ENCODE measurements around the gene FAM187B. TPM values are rescaled to one million over a fixed set of nuclear protein-coding genes. Genes with fewer than 3 reads are reported as not detected.

The FAM187B gene
- total RNA-seq, 4 donors from 2014 or later = not detected

DNA sequence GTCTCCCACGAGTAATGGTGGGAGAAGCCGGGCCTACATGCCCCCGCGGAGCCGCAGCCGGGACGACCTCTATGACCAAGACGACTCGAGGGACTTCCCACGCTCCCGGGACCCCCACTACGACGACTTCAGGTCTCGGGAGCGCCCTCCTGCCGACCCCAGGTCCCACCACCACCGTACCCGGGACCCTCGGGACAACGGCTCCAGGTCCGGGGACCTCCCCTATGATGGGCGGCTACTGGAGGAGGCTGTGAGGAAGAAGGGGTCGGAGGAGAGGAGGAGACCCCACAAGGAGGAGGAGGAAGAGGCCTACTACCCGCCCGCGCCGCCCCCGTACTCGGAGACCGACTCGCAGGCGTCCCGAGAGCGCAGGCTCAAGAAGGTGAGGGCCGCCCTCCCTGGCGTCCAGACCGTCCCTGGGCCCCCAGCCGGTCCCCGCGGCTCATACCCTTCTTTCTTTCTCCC, 38.8 kb upstream of the FAM187B start:
- Histone ChIP-seq H3K36me3 (peaks cover 0 to 24% of the 10 kb centered on the region in 2 donors), H3K4me1 (peaks cover 17 to 31% of the 10 kb centered on the region in 2 donors), H3K27ac (peak overlapping the region; percentile 95 to 100 (median 100)), H3K4me3 (peak overlapping the region; percentile 78 to 98 (median 92)), H3K9me3 (no peaks in the 10 kb centered on the region), H3K27me3 (no peaks in the 10 kb centered on the region)
- ATAC-seq (peak; percentile 48 to 52), DNase-seq (peak in 1 of 2 donors; percentile 54)
- intact Hi-C loops (cut with DNase I; ENCODE audit: low total_unique reads) = loop anchor here (5.0 kb wide), 5 partner anchors 200 to 670 kb away; partner anchors contain the start of genes COX6B1, HSPB6, LRFN3 and PROSER3
- TF ChIP-seq, protein P1, sequence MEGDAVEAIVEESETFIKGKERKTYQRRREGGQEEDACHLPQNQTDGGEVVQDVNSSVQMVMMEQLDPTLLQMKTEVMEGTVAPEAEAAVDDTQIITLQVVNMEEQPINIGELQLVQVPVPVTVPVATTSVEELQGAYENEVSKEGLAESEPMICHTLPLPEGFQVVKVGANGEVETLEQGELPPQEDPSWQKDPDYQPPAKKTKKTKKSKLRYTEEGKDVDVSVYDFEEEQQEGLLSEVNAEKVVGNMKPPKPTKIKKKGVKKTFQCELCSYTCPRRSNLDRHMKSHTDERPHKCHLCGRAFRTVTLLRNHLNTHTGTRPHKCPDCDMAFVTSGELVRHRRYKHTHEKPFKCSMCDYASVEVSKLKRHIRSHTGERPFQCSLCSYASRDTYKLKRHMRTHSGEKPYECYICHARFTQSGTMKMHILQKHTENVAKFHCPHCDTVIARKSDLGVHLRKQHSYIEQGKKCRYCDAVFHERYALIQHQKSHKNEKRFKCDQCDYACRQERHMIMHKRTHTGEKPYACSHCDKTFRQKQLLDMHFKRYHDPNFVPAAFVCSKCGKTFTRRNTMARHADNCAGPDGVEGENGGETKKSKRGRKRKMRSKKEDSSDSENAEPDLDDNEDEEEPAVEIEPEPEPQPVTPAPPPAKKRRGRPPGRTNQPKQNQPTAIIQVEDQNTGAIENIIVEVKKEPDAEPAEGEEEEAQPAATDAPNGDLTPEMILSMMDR (IDR thresholded peaks at IDR 0.05 in 4 of 5, conservative IDR thresholded peaks at IDR 0.05 in 1 of 5) = no peak
- TF ChIP-seq POLR2A (IDR thresholded peaks at IDR 0.05) = no peak
- in situ Hi-C loops (cut with MboI; ENCODE audit: low sequenced_read_pairs in 4 of 4) = loop anchor here in 1 of 4 donors (10.0 to 25.0 kb wide), 2 partner anchors 113 to 280 kb away; partner anchors contain the start of gene FXYD5

DNA sequence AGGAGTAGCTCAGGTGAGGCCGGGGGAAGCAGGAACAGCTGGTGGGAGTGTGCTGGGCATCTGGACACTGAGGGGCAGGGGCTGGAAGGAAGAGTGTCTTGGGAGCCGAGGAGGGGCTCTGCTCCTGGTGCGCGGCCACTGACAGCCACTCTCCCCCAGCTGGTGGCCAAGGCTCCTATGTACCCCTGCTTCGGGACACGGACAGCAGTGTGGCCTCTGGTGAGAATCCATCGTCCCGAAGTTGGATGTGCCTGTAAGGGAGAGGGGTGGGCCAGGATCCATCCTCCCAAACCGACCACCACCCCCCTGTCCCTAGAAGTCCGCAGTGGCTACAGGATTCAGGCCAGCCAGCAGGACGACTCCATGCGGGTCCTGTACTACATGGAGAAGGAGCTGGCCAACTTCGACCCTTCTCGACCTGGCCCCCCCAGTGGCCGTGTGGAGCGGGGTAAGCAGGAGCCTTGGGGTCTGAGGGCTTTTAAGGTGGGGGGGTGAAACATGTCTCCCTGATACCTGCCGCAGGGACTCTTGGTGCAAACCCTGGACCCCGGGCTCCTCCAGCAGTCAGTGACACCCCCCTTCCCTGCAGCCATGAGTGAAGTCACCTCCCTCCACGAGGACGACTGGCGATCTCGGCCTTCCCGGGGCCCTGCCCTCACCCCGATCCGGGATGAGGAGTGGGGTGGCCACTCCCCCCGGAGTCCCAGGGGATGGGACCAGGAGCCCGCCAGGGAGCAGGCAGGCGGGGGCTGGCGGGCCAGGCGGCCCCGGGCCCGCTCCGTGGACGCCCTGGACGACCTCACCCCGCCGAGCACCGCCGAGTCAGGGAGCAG, 38.2 kb upstream of the FAM187B start:
- H3K27me3 ChIP-seq = no peaks in the 10 kb centered on the region
- ATAC-seq (peak in 1 of 2 donors; percentile 1), DNase-seq (no peak)
- intact Hi-C loops (cut with DNase I; ENCODE audit: low total_unique reads) = loop anchor here (5.0 kb wide), 5 partner anchors 199 to 671 kb away; partner anchors contain the start of genes COX6B1, HSPB6, LRFN3 and PROSER3
- peak overlapping the region; percentile 78 to 98 (median 92) for H3K4me3 ChIP-seq
- H3K36me3 ChIP-seq = peaks cover 0 to 17% of the 10 kb centered on the region in 2 donors
- peak overlapping the region; percentile 95 to 100 (median 100) for H3K27ac ChIP-seq
- TF ChIP-seq POLR2A (IDR thresholded peaks at IDR 0.05) = no peak
- TF ChIP-seq, protein P1 (IDR thresholded peaks at IDR 0.05 in 4 of 5, conservative IDR thresholded peaks at IDR 0.05 in 1 of 5) = no peak
- in situ Hi-C loops (cut with MboI; ENCODE audit: low sequenced_read_pairs in 4 of 4) = loop anchor here in 1 of 4 donors (10.0 to 25.0 kb wide), 2 partner anchors 112 to 279 kb away; partner anchors contain the start of gene FXYD5
- H3K4me1 ChIP-seq = peaks cover 17 to 33% of the 10 kb centered on the region in 2 donors
- H3K9me3 ChIP-seq = no peaks in the 10 kb centered on the region

DNA sequence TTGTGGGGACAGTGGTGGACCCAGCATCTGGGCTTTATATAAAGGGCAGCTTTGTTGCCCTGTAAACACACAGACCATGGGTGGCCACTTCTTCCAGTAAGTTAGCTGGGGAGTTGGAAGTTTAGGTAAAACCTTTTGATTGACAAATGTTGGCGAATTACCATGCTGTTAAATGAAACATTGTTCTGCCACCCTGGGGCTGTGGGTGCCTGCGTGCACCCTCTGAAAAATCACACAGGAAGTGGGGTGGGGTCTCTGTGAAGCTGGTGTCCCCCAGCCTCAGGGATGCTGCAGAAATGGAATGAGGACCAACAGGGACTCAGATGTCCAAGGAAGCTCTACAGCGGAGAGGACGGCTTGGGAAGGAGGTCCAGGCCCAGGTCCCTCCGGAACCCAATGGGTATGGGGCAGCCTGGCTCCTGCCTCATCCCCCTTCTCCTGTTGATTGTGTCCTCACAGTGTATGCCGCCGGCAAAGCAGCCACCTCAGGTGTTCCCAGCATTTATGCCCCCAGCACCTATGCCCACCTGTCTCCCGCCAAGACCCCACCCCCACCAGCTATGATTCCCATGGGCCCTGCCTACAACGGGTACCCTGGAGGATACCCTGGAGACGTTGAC, 37.5 kb upstream of the FAM187B start:
- H3K4me3 ChIP-seq = no peak overlapping the region
- peaks cover 17 to 36% of the 10 kb centered on the region in 2 donors for H3K4me1 ChIP-seq
- TF ChIP-seq, protein P1 (IDR thresholded peaks at IDR 0.05 in 4 of 5, conservative IDR thresholded peaks at IDR 0.05 in 1 of 5) = no peak
- TF ChIP-seq POLR2A (IDR thresholded peaks at IDR 0.05) = peak in 1 of 2 donors; percentile 13
- peaks cover 0 to 10% of the 10 kb centered on the region in 2 donors for H3K36me3 ChIP-seq
- ATAC-seq = no peak
- H3K27me3 ChIP-seq = no peaks in the 10 kb centered on the region
- intact Hi-C loops (cut with DNase I; ENCODE audit: low total_unique reads) = loop anchor here (5.0 kb wide), 5 partner anchors 199 to 671 kb away; partner anchors contain the start of genes COX6B1, HSPB6, LRFN3 and PROSER3
- DNase-seq = no peak
- peak overlapping the region; percentile 95 to 100 (median 100) for H3K27ac ChIP-seq
- H3K9me3 ChIP-seq = no peaks in the 10 kb centered on the region
- in situ Hi-C loops (cut with MboI; ENCODE audit: low sequenced_read_pairs in 4 of 4) = loop anchor here in 1 of 4 donors (10.0 to 25.0 kb wide), 2 partner anchors 111 to 279 kb away; partner anchors contain the start of gene FXYD5

DNA sequence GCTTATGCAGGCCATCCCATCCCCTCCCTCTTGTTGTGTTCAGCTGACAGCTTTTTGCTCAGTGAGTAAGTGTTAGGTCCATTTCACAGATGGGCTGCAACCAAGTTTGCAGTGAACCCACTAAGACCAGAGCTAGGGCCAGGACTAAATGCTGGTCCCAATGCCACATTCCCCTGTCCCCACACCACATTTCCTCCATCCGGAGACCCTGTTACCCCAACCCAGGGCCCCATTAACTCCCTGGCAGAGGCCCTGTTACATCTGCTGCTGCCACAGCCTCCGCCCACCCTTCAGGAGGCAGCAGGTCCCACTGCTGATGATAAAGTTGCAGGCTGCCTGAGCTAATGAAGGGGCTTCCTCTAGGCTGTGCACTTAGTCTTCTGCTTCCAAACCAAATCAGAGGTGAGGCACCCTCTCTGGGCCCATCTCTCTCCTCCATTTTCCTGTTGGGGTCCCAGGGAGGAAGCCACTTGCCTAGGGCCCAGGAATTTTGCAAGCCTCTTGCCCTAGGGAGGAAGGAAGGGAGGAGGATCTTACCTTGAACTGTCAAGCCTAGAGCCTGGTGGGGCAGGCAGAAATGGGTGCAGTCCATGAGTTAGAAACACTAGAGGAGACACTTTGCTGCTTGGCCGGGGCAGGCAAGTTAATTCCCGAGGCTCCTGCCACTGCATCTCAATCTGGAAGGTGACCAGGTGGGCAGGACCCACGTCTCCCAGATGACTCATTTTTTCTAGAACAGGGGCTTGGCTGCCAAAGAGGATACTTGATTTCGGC, 36.8 kb upstream of the FAM187B start:
- in situ Hi-C loops (cut with MboI; ENCODE audit: low sequenced_read_pairs in 4 of 4) (loop anchor here in 1 of 4 donors (10.0 to 25.0 kb wide), 2 partner anchors 111 to 278 kb away; partner anchors contain the start of gene FXYD5), intact Hi-C loops (cut with DNase I; ENCODE audit: low total_unique reads) (loop anchor here (5.0 kb wide), 5 partner anchors 198 to 672 kb away; partner anchors contain the start of genes COX6B1, HSPB6, LRFN3 and PROSER3)

More for the DNA sequence above, 36.8 kb upstream of the FAM187B start:
- TF ChIP-seq, protein P1 (IDR thresholded peaks at IDR 0.05 in 4 of 5, conservative IDR thresholded peaks at IDR 0.05 in 1 of 5) = no peak
- TF ChIP-seq POLR2A (IDR thresholded peaks at IDR 0.05) = no peak
- Histone ChIP-seq H3K9me3 (no peaks in the 10 kb centered on the region), H3K27me3 (no peaks in the 10 kb centered on the region), H3K4me1 (peaks cover 17 to 36% of the 10 kb centered on the region in 2 donors), H3K4me3 (no peak overlapping the region), H3K27ac (peak overlapping the region; percentile 95 to 100 (median 100)), H3K36me3 (peaks cover 0 to 3% of the 10 kb centered on the region in 2 donors)
- peak in 1 of 2 donors; percentile 50 for DNase-seq
- no peak for ATAC-seq
